Stimulated activated CD8-positive, alpha-beta memory T cell treated with anti-CD3 and anti-CD28 coated beads, Interleukin-7, amount 100 ng/mL, for 24 hours (primary cell): ENCODE measurements around the gene KIF2A.

Experiments used
- DNase-seq: peaks from one replicate; pipeline ENCODE4 v3.0.0-alpha.2; 2020; ENCODE audit warnings: low read depth

Gene KIF2A

DNA sequence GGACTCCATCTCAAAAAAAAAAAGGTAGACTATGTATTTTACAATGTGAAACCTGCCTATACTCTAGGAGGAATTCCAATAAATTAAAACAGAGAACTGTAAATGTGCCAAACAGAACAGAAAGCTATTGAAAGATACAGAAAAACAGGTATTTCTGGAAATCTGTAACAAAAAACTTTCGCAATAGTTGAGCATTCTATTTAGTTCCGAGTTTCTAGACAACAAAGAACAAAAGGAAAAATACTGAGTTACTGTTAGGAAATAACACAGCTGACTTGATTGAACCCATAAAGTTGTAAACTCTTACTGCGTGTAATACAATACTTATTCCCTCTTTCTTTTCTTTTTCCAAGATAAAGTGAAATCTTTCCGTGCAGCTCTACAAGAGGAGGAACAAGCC, 79.1 kb downstream of the KIF2A start:
- no peak for DNase-seq

DNA sequence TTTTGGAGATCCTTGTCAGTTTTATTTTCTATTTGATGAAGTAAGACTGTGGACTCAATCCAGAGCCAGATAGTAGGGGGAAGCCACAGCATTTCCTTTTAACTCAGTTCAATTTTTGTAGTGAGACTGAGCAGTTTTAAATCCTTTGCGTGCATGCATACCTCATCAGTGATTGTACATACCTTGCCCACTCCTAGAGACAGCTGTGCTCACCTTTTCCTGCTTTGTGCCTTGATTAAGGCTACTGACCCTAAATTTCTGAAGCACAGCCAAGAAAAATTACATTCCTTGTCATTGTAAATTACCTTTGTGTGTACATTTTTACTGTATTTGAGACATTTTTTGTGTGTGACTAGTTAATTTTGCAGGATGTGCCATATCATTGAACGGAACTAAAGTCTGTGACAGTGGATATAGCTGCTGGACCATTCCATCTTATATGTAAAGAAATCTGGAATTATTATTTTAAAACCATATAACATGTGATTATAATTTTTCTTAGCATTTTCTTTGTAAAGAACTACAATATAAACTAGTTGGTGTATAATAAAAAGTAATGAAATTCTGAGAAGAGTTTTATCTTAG, 79.9 kb downstream of the KIF2A start:
- no peak for DNase-seq

DNA sequence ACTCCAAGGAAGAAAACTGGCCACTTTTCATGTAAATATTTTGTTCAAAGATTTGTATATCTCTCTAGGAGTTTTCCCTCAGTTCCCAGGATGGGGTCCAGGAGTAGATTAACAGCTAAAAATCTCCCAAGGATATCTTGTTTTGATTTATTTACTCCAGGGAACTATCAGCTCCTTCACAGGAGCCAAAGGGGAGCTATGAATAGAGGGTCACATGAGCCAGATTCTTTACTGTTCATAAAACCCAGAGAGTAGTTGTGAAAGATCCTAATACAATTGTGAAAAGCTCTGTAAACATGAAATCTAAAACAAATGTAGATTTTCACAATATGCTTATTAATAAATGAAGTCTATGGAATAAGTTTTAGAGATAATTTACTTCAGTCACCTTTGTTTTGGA, 80.8 kb downstream of the KIF2A start:
- no peak for DNase-seq

DNA sequence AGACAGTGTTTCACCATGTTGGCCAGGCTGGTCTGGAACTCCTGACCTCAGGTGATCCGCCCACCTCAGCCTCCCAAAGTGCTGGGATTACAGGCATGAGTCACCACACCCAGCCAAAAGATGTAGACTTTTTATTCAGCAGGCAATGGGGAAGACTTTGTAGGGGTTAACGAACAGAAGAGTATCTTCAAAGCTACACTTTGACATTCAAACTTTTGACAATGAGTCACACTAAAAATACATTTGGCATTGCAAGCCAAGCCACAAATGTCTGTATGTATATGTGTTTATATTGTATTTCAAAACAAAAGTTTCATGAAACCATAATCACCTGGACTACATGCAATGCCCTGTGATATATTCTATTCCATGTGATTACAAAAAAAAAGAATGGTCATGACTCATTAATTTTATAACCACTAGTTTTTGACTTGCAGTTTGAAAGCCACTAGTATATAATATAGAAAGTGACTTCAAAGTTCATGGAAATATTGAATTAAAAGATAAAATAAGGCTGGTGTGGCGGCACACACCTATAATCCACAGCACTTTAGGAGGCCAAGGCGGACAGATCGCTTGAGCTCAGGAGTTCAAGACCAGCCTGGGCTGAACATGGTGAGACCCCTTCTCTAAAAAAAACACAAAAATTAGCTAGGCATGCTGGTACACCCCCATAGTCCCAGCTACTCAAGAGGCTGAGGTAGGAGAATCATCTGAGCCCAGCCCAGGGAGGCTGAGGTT, 89.4 kb downstream of the KIF2A start:
- no peak for DNase-seq

DNA sequence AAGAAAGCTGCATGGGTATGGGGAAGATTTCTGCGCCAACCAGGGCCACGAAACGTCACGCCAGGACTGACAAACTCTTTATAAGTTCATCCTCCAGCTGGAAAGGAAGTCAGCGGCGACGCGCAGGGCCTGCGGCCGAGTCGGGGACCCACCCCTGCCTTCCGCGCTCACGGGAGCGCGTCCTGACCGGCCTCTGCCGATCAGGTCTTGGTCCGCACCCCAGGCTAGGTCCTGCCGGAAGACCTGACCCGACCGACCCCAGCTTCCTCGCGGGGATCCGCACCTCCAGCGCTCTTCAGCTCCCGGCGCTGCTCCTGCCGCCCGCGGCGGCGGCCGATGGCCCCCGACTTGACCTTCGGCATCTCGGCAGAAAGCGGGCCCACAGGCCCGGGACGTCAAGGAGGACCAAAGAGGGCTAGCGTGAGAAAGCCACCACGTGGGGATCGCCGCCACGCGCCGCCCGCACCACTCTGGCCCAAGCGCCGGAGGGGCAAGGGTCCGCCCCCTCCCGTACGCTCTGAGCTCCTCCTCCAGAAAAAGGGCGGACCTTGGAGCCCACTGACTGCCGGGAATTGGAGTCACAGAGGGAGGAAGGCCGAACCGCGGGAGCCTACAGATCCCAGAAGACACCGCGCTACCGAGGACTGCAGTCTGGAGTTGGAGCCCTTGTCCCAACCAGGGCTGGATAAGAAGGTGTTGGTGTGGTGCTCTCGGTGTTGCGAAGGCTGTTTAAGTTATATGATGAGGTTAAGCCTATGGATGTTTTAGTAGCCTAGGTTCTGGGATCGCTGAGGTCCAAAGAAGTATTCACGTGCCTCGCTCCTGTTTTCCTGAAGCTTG, 97.6 kb downstream of the KIF2A start, which contains the start of gene DIMT1:
DIMT1 (minus strand) TSS at position 495 of the 840 bp plus-strand sequence; CDS start at position 362, 133 bp downstream.
- DNase-seq, result peak; percentile 81

DNA sequence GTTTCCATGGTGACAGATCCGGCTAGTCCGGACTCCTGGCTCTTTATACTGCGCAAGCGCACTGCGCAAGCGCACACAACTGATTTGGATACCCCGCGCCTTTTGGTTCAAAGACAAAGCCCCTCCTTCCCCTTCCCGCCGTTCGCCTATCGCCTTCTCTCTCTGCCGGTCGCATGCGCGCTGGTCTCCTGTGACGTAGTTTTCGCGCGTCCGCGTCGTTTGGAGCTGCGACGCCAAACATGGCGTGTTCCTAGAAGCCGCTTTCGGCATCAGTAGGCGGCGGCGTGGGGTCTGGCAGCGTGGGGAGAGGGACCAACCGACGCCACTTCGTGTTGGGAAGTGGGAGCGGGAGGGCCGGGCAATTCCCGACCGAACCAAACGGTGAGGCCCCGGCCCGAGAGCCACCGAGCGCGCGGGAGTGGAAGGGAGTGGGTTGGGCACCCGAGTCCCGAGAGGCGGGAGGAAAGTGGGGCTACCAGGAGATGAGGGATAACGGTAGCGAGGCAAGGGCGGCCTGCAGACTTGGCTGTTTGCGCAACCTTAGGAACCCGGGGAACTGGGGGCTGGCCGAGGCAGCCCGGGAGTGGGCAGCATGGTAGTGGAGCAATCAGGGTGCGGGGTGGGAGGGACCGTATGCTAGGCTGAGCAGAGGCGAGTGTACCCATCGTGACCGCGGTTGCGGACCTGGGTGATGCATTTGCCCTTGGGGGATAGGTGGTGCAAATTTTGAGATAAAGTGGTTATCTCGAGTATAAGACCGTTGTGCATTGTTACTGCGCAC, 106.7 kb downstream of the KIF2A start, which contains the start of gene IPO11:
IPO11 (plus strand) TSS at position 215 of the 781 bp plus-strand sequence. CDS start 24,517 bp downstream, outside the sequence.
- DNase-seq, result peak; percentile 100

DNA sequence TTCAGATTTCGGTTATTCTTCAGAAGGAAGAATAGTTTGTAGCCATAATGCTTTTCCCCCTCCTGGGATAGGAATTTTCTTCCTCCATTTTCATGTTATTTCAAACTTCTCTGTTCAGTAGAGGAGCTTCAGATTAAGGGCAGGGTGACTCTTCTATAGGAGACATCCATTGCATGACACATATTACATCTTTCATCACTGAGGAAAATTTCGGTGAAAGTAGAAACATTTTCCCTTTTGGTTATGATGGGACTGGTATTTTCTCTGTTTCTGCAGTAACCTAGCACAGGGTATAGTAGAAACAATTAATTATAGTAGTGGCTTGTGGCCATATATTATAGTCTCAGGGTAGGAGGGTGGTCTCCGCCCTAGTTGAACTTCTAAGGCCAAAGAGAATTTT, 107.7 kb downstream of the KIF2A start:
- no peak for DNase-seq

DNA sequence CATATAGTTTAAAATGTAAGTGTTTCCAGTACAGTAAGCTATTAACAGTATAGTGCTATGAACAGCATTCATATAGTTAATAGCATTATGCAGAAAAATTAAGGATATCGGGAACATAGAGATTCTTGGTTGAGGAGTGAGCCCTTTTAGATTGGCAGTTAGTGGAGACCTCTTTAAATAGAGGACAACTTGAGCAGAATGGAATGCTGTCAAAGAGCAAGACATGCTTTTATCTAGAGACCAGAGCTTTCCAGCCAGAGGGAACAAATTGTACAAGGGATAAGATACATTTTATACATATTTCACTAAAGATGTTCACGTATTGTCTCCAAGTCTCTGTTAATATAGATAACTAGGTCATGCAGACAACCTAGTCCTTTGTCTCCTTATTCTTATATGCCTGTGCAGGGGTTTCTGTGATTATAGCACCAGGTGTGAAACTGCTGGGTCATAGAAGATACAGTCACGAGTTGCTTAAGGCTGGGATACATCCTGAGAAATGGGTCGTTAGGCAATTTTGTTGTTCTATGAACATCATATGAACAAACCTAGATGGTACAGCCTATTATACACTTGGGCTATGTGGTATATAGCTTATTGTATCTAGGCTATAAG, 112.6 kb downstream of the KIF2A start:
- no peak for DNase-seq

DNA sequence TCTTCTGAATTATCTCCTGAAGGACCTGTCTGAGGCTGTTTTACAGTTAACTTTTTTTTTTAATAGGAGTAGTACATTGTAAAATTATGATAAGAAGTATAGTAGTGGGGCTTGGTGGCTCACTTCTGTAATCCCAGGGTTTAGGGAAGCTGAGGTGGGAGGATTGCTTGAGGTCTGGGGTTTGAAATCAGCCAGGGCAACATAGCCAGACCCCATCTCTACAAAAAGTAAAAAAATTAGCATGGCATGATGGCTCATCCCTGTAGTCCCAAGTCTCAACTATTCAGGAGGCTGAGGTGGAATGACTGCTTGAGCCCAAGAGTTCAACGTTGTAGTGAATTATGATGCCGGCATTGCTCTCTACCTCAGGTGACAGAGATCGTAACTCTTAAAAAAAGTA, 113.6 kb downstream of the KIF2A start:
- no peak for DNase-seq

DNA sequence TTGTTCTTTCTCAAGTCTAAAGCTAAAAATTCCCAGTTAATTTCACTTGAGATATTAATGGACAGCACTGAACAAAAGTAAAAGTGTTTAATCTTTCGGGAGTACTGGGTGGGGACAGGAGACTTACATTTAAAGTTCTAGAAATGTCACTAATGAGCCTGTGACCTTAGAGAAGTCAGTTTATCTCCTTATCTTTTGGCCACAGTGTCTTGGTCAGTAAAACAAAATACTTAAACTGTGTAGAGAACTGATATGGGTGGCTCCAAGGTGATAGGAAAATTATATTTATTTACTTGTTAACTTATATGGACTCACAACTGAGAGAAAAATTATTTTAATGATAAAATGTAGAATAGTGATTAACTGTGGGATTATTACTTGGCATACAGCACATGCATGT, 115.4 kb downstream of the KIF2A start:
- DNase-seq, result no peak

DNA sequence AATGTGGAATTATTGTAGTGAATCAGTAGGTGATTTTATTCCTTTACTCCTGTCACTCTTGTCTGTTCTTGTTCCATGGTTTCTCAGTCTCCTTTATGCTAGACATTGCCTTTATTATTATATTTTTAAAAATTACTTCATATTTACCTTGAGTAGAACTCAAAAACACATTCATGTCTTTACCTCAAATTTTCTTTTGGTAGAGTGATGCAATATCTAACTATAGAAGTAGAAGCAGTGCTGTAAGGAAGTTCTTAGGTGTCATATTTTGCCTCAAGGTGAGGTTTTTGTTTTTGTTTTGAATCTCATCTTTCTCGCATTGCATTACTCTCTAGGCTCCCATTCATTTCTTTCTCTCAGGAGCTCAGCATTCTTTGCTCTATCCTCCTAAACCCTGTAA, 118.8 kb downstream of the KIF2A start:
- DNase-seq, result no peak

DNA sequence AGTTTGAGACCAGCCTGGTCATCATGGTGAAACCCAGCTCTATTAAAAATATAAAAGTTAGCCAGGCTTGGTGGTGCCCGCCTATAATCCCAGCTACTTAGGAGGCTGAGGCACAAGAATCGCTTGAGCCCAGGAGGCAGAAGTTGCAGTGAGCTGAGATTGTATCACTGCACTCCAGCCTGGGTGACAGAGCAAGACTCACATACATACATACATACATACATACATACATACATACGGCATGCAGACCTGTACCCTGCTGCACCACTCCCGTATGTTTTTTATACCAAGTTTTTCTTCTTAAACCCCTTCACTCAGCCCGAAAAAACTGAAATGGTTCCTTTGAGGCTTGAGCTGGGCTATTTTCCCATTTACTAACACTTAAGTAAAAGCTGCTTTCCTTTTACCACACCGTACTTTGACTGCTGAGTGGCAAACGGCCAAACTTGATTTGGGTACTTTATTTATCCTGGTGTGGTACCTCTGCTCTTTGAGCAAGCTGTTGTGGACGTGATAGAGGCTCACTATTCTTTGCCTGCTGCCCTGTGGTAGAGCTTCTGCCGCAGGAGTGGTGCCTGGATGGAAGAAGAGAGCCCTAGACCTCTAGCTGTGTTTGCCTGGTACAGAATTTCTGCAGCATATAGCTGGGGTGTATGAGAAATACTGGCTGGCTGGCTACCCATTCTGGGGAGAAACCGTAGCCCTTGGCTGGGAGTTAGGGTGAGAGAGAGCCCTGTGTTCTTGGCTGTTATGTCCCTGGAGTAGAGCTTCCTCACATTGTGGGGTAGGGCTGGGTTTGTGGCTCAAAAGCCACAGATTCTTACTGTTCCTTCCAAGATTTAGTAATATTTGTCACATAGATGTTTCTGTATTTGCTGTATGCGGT, 126.0 kb downstream of the KIF2A start:
- no peak for DNase-seq

DNA sequence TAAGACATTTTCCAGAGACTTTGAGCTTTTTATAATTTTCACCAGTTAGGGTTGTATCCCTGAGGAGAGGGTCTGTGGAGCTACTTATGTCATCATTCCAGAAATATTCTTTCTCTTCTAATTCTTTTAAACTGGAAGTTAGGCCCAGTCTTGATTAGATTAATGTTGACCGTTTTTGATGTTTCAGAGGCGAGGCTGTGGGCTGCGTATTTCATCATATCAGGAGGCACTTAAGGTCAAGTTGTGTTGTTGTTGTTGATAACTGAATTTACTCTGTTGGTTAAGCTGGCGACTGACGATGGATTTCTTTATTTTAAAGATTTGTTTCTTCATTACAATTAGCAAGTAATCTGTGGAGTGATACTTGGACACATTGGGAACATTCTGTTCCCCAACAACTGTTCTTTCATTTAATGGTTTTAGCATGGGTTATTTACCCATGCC, 126.6 kb downstream of the KIF2A start:
- no peak for DNase-seq
